AG09309 (cell line): Measurements from ENCODE around the gene TBL1X.
"Not testable (repeated sequence)": the region's sequence is repeated elsewhere in the genome, so short reads cannot be mapped to it uniquely, and the experiment has no call there.

Experiments used
- DNase-seq: peaks from one replicate; pipeline ENCODE4 v3.0.0-alpha.2; 2010; ENCODE audit warnings: low read depth
- H3K4me3 ChIP-seq: 2 replicates; pipeline ENCODE4 v1.5.1; 2011; ENCODE audit warnings: mild to moderate bottlenecking, low read depth, low read length, moderate library complexity; ENCODE audit not compliant: control insufficient read depth
- TF ChIP-seq, protein P1 (sequence below): IDR thresholded peaks from 2 replicates; pipeline ENCODE4 v1.5.1; 2011; ENCODE audit warnings: mild to moderate bottlenecking, low read depth, low read length, inconsistent platforms; ENCODE audit not compliant: insufficient read depth, control insufficient read depth; ENCODE audit errors: missing control alignments

The TBL1X gene

DNA sequence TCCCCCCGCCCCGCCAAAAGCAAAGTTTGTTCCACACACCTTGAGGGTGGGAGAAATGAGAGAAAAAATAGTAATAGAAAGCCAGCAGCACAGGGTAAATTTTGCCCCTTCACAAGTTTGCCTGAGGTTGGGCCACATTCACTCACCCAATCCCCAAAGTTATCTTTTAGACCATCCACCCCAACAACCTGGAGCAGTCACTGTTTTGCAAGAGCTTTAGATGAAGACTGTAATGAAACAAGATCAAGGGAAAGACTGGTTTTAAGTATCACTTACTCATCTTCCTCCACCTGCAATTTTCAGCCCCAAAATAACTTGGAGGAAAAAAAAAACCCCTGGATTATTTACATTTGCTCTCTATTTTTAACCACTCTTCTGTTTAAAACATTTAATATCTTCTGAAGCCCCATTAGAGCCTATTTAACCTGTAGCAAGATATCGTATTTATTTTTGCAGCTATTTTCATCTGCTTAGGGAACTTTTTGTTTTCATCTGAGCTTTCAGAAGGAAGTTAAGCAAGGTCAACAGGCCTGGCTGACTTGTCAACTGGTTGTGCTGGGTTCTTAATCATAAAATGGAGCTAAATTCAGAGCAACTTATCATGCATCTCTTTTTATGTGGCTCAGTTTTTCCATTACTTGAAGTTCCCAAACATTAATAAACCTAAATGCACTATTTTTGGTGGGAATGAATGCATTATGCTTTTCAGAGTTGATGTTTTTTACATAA, 24.6 kb upstream of the TBL1X start:
- TF ChIP-seq, protein P1, sequence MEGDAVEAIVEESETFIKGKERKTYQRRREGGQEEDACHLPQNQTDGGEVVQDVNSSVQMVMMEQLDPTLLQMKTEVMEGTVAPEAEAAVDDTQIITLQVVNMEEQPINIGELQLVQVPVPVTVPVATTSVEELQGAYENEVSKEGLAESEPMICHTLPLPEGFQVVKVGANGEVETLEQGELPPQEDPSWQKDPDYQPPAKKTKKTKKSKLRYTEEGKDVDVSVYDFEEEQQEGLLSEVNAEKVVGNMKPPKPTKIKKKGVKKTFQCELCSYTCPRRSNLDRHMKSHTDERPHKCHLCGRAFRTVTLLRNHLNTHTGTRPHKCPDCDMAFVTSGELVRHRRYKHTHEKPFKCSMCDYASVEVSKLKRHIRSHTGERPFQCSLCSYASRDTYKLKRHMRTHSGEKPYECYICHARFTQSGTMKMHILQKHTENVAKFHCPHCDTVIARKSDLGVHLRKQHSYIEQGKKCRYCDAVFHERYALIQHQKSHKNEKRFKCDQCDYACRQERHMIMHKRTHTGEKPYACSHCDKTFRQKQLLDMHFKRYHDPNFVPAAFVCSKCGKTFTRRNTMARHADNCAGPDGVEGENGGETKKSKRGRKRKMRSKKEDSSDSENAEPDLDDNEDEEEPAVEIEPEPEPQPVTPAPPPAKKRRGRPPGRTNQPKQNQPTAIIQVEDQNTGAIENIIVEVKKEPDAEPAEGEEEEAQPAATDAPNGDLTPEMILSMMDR: no peak
- no peak overlapping the region for H3K4me3 ChIP-seq
- DNase-seq: no peak

DNA sequence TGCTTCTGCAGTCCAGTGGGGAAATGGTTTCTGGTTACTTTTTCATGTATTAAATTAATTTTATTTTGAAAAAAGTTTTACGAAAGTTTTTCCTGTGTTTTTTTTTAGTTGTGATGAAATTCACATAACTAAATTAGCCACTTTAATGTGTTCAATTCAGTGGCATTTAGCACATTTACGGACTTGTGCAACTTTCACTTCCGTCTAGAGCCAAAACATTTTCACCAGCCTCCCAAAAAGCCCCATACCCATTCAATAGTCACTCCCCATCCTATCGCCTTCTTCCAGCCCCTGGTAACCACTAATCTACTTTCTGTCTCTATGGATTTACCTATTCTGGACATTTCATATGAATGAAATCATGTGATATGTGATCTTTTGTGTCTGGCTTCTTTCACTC, 22.8 kb upstream of the TBL1X start:
- DNase-seq: no peak
- H3K4me3 ChIP-seq: no peak overlapping the region
- TF ChIP-seq, protein P1: no peak

DNA sequence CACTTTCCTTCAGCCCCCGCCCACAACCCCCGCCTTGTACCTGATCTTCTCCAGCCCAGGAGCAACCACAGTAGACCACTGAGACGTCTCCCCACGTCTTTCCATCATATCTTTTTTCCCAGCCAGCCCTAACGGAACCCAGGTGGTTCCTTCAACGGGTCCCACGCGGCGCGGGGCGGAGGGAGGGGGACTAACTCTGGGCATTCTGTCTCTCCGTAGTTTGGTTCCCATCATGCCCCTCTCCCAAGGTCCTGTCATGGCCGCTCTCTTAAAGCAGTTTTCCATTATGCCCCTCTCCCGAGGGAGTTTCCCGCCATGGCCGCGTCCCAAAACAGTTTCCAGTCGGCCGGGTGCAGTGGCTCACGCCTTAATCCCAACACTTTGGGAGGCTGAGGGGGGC, 21.5 kb upstream of the TBL1X start:
- DNase-seq: no peak
- H3K4me3 ChIP-seq: no peak overlapping the region
- TF ChIP-seq, protein P1: no peak

DNA sequence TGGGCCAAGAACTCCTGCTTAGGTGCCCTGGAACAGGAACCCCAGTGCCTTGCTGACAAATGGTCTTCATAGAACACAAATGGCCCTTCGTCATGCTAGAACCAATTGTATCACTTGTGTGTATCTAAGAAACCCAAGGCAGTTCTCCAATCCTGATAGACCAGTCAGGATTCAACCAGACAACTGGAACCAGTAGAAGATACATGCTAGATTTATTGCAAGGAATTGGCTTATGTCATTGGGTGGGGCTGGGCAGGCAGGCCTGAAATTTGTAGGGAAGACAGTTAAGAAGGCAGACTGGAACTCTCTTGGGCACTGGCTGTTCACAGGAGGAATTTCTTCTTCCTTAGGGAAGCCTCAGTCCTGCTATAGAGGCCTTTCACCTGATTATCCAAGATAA, 17.0 kb upstream of the TBL1X start:
- no peak overlapping the region for H3K4me3 ChIP-seq
- no peak for DNase-seq
- TF ChIP-seq, protein P1: no peak

DNA sequence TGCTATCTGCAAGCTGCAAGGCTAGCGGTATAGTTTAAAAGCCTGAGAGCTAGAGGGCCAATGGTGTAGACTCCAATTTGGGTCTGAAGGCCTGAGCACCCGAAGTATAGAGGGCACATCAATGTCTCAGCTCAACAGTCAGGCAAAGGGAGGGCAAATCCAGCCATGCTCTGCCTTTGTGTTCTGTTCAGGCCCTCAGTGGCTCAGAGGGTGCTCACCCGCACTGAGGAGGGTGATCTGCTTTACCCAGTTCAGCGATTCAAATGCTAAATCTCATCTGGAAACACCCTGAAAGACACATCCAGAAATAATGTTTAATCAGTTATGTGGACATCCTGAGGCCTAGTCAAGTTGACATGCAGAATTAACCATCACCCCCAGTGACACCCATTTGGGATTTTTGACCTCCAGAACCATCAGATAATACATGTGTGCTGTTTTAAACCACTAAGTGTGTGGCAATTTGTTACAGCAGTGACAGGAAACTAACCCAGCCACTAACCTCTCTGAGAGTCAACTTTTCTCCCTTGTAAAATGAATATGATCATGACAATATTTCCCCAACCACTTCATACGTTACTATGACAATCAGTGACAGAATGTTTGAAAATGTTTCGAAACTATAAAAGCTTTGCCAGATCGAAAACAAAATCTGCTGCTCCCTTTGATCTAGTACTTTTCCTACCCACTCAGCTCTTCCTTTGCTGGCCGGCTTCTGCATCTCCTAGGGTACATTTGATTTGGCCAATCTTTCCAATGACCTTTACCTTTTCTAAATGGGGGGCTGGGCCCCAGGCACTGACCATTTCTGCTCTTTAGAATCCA, 8.4 kb upstream of the TBL1X start:
- TF ChIP-seq, protein P1: no peak
- no peak for DNase-seq
- no peak overlapping the region for H3K4me3 ChIP-seq

DNA sequence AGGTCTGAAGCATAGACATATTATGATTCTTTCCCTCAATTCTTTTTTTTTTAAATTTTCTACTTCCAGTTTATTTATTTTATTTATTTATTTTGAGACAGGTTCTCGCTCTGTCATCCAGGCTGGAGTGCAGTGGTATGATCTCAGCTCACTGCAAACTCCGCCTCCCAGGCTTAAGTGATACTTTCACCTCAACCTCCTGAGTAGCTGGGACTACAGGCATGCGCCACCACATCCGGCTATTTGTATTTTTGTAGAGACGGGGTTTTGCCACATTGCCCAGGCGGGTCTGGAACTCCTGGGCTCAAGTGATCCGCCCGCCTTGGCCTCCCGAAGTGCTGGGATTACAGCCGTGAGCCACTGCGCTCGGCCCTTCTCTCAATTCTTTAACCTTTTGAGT, 6.8 kb upstream of the TBL1X start:
- not testable (repeated sequence) for H3K4me3 ChIP-seq, DNase-seq

DNA sequence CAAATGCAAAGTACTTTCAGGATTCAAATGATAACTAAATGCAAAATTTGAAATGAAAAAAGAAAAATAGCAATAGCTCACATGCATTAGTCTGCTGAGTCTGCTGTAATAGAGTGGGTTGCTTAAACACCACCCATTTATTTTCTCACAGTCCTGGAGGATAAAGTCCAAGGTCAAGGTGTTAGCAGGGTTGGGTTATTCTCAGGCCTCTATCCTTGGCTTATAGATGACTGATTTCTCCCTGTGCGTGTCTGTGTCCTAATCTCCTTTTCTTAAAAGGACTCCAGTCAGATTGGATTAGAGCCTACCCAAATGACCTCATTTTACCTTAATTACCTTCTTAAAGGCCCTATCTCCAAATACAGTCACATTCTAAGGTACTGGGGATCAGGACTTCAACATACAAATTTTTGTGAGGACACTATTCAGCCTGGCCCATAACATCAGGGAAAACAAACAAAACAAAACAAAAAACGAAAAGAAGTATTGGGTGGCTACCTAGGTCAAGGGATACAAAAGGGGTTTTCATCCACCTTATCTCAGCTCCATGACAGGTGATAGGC, 6.3 kb upstream of the TBL1X start:
- TF ChIP-seq, protein P1: no peak
- H3K4me3 ChIP-seq: no peak overlapping the region
- DNase-seq: no peak
